SKM-1 treated with dmso at 0.1 percent for 144 hours (cell line): ENCODE results near the gene PLAC9.

ENCODE experiments used
- DNase-seq: peaks from one replicate; lab custom pipeline; 2025; ENCODE audit not compliant: unreplicated experiment; lab: John Stamatoyannopoulos, UW

Gene PLAC9

DNA sequence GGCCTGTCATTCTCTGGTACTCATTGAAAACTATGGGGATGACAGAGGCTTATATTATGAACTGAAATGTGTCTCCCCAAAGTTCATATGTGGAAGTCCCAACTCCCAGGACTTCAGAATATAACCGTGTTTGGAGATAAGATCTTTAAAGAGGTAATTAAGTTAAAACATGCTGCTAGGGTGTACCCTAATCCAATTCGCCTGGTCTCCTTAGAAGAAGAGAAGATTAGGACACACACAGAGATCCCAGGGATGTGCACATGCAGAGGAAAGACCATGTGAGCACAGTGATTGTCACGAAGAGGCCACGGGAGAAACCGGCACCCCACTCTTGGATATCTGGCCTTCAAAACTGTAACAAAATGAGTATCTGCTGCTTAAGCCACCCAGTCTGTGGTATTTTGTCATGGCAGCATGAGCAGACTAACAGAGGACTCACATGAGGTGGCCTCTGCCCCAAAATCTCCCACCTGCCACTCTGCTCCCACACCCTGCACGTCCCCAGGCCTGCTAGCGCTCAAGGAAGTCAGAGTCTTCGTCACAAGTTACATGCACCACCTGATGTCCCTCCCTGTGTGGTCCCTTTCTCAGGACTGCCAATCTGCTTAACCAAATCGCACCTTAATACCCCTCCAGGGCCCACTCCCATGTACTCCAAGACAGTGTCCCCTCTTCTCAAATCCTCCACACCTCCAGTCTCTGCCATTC, 26.8 kb downstream of the PLAC9 start:
- no peak for DNase-seq

- DNase-seq: no peak
These were observed 28.1 kb downstream of the PLAC9 start for GRCh38 chr10:80160361-80161320.

DNA sequence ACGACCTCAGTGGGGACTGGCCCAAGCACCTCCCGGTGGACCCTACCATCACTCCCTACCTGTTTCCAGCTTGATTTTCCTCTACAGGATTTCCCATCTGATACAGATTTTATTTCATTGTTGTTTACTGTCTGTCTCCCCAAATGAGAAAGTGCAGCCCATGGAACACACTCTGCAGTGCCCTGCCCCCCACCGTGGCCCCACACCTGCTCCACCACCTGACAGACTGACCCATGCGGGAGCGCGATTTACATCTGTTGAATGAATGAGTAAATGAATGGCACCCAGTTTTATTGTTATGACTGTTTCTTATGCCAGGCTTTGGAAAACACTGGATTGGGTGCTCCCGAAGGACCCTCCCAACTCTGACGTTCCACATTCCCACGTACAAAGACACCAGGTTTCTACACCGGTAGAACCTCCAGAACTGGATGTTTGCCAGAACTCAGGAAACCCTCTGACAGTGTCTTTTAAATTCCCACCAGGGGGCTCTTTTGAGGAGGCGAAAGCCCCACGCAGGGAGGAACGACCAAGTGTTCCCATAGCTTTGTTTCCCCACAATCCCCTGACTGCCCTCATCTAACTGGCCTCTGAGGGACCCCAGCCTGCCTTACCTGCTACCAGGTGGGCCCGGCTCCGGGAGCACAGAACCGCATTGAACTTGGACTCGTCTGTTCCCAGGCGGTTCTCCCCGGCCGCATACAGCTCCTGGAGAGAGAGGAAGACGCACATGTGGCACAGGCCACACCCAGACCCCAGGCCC, 29.0 kb downstream of the PLAC9 start:
- no peak for DNase-seq

- DNase-seq: no peak
These were observed 31.3 kb downstream of the PLAC9 start for GRCh38 chr10:80163741-80164341.

DNA sequence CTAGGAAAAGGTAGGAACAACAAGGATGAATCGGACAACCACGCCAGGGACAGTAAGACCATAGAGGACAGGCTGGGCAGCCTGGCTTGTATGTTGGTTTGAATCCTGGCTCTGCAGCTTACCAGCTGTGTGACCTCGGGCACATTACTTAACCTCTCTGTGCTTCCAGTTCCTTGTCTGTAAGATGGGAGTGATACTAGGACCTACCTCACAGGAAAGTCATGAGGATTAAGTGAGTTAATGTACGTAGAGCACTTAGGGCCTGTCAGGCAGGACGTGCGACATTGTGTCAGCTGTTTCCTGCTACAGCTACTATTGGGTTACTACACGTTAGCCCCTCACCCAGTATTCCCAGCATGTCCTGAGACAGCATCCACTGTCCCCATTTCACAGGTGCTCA, 32.1 kb downstream of the PLAC9 start:
- DNase-seq: no peak

DNA sequence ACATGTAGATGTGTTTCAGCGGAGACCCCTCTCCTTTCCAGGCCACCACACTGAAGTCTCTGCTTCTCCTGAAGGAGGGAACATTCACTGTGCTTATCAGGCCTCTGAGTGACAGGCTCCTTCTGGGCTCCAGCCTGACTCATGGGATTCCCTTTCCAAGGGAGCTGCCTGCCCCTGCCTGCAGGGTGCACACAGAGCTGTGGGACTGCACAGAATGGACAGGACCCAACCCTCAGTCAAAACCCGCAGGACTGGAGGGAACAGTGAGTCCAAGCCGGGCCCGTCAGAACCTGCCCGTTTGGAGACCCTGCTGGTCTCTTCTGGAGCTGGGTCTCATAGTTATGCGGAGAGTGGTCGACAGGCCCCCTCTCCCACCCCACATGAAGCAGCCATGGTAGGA, 32.6 kb downstream of the PLAC9 start:
- no peak for DNase-seq

DNA sequence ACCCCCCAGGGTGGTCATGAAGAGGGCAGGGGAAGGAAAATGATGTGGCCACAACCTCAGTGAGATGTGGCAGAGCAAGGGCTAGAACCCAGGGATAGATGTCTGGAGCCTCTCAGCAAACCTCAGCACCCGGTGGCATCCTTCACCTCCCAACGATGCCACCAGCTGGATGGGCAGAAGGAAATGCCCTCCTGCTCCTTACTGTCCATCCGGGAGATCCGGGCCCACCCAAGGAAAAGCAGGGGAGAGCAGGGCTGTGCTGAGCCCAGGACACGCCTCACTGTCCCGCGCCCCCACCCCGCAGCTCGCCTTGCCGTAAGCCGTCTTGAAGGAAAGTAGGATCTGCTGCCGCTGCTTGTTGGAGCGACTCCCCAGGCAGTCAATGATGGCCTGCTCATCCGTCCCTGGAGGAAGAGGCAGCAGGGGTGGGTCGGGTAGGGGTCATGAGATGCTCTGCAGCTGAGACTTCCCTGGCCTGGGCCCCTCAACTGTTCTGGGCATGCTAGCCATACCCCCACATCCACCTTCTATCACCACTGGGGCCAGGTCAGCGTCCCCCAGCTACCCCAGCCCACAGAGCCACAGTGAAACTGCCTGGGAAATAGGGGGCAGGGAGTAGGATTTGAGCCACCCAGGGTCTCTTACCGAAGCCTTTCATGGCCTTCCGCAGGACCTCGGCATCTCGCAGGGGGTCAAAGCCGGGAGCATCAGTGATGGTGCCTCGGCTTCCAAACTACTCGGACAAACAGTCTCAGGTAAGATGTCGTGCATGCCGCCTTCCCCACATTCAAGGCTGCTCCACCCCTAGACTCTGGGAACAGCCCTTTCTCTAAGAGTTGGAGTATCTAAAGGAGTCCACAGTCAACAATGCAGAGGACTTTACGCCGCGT, 34.3 kb downstream of the PLAC9 start:
- DNase-seq: no peak

DNA sequence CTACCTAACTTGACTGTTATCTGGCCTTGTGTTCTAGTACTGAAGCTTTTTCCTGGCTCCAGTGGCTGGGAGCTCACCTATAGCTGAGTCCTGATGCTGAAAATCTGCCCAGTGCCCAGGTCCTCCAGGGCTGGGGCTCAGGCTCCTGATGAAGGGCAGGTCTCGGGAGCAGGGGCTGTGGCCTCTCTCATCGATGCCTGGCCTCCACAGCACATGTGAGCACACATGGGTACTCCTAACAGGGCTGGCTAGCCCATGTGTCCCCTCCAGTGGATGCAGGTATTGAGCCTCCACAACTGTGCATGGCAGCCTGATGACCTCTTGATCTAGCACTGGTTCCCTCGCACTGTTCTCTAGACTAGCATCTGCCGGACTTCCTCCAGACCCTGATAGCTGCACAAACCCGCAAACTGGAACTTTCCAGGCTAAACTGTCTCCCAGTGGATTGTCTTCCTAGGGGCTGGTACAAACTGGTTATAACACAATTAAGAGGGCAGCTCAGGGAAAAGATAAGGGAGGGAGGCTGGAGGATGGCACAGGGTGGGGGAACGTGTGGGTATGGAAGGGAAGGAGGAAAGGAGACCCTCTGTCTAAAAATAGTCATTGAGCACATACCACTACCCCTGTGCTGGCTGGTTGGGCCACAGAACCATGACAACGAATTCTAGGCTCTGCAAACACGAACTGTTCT, 35.1 kb downstream of the PLAC9 start:
- no peak for DNase-seq

DNA sequence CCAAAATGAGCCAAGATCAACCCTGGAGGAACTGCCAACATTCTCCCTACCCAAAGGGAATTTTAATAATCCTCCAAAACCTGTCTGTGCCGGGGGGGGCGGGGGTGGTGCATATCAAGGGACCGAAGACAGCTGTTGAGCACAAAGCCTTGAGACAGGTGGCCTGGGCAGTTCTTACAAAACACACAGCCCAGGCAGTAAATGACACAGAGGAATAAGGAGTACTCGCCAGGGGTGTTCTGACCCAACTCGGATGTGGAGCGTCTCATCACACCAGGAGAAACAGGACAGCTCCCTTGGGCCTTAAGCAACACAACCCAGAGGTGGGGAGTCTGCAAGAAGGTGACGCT, 35.6 kb downstream of the PLAC9 start:
- DNase-seq: no peak

DNA sequence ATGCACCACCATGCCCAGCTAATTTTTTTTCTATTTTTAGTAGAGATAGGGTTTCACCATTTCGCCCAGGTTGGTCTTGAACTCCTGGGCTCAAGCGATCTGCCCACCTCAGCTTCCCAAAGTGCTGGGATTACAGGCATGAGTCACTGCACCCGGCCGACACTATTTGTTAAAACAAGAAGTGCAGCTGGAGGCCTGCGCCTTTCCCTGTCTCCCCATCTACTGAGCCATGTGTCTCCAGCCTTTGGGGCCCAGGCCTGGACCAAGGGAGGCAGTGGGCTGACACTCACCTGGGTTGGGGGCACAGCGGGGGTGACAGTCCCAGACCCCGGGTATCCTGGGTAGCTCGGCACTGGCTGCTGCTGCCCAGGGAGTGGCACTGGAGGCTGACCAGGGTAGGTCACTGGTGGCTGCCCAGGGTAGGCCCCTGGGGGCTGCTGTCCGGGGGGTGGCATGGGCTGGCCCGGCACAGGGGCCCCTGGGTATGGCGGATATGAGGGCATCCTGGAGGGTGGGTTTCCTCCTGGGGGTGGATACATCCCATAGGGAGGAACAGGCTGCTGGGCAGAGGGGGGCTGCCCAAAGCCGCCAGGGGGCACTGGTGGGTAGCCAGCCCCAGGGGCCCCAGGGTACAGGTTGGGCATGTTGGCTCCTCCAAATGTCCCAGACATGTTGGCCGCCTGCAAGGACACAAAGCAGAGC, 36.3 kb downstream of the PLAC9 start:
- no peak for DNase-seq

GRCh38 chr10:80170026-80170425, 37.5 kb downstream of the PLAC9 start:
- DNase-seq: no peak

DNA sequence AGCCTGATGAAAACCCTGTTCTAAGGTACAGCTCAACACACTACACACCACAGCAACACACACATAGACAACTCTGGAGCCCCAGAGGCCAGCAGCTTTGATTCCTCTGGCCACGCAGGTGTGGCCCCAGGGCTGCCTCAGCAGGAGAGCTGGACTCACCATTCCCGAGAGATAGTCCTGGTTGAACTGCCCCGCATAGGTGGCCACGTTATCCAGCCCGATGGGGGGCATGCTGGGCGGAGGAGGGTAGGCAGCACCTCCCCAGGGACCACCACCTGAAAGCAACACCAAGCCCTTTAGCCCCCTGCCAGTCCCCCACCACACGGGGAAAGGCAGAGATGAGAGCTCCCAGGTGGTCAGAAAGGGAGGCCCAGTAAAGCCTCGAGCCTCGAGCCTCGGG, 38.1 kb downstream of the PLAC9 start:
- DNase-seq: no peak

DNA sequence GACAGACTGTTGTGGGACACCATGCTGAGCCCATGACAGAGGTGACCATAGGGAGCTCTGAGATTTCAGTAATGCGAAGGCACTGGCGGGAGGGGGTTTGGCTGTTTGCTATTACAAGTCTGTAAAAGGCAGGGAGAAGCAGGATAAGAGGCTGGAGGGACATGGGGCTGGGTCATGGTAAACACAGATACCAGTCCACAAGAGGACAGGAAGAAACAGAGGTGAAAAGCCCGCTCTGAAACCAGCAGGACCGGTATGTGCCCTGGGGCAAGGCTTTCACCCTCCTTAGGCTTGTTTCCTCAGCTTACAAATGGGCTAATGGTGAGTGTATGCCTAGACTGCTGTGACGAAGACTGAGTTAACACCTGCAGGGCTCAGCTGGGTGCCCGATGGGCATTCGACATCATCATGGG, 38.7 kb downstream of the PLAC9 start:
- no peak for DNase-seq

DNA sequence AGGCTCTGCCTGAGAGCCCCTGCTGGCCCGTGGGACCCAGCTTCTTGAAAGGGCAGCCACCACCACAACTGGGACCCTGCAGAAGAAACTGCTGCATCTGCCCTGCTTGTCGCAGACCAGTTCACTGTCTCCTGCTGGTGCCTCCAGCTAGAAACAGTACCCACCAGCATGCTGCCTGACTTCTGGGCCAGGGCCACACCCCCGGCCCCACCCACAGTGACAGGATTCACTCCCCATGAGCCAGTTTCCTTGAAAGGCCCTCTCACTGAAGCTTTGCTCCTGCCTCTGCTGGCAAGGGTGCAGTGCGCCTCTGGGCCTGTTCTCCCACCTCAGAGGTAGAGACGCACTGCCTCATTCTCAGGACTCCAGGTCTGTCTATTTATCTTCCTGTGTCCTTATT, 40.4 kb downstream of the PLAC9 start:
- DNase-seq: no peak

GRCh38 chr10:80173466-80173865, 40.9 kb downstream of the PLAC9 start:
- DNase-seq: no peak

DNA sequence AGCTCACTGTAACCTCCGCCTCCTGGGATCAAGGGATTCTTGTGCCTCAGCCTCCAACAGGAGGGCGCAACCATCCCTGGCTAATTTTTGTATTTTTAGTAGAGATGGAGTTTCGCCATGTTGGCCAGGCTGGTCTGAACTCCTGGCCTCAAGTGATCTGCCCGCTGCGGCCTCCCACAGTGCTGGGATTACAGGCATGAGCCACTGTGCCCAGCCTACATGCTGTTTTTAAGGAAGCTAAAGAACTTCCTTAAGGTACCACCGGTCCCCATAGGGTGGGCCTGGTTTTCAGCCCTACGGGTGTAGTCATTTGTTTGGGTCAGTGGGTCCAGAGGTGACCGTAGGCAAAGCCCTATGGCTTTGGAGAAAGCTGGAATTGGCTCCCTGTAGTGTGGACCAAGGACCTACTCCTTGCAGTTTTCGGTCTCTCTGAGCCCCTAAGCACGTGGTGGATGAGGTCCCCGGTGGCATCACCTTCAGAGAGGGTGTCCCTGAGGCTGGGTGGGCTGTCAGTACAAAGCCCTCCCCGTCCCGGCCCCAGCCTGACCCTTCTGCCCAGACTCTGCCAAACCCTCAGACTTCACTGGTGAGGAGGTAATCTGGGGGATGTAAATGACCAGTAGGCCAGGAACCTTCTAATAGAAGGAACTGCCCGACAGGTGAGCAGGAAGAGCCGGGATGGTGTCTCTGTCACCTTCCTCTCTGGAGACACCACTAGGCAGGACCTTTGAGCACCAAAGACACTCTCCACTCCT, 42.3 kb downstream of the PLAC9 start:
- no peak for DNase-seq

DNA sequence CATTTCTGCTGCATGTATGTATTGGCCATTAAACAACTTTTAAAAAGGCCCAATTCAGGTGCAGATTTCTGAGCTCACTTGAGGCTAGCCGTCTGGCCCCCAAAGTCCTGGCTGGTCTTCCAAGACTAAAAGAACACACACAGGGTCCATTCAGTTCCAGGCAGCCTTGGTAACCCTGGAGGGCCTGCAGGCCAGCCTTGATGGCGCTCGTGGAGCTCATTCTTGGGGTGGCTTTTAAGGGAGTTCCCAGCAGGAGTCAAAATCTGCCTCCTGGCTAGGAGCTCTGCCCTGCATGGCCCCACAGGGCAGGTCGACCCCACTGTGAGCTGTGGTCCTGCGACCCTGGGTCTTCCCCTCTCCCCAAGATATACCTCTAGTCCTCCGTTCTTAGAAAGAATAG, 44.0 kb downstream of the PLAC9 start:
- no peak for DNase-seq
